MG63 (cell line): ENCODE data around the gene RAPGEF4. TPM values are rescaled to one million over a fixed set of nuclear protein-coding genes. Genes with fewer than 3 reads are reported as not detected.

Experiments used
- DNase-seq: peaks from one replicate; pipeline ENCODE4 v3.0.0-alpha.2; 2020
- H3K27me3 ChIP-seq: fragments of 250-450 bp; sonication (Bioruptor Pico); 2 replicates; pipeline ENCODE4 v1.5.1; 2020; ENCODE audit warnings: mild to moderate bottlenecking, moderate library complexity
- H3K36me3 ChIP-seq: fragments of 250-450 bp; sonication (Bioruptor Pico); 2 replicates; pipeline ENCODE4 v1.5.1; 2020; ENCODE audit warnings: mild to moderate bottlenecking, moderate library complexity
- H3K4me3 ChIP-seq: fragments of 250-450 bp; sonication (Bioruptor Pico); 2 replicates; pipeline ENCODE4 v1.5.1; 2020; ENCODE audit warnings: mild to moderate bottlenecking, moderate library complexity
- H3K9me3 ChIP-seq: fragments of 250-450 bp; sonication (Bioruptor Pico); 2 replicates; pipeline ENCODE4 v1.5.1; 2020; ENCODE audit warnings: mild to moderate bottlenecking, moderate library complexity
- total RNA-seq: library from RNA; depleted of rRNA; stranded (reverse); fragments of >200 nt; shearing (Covaris generic); gene quantifications from 2 replicates; pipeline ENCODE4 v1.2.3, GENCODE V29; 2014; ENCODE audit warnings: low replicate concordance

Gene RAPGEF4
- total RNA-seq, 1 experiment from 2014 or later = not detected

- no peak for DNase-seq
- Histone ChIP-seq H3K36me3 (no peaks in the 10 kb centered on the region), H3K9me3 (peaks cover 10% of the 10 kb centered on the region), H3K27me3 (no peaks in the 10 kb centered on the region; the same call in 1 of the 2 replicates), H3K4me3 (no peak overlapping the region)
Measured at GRCh38 chr2:172944022-172944793, 208.6 kb downstream of the RAPGEF4 start.

DNA sequence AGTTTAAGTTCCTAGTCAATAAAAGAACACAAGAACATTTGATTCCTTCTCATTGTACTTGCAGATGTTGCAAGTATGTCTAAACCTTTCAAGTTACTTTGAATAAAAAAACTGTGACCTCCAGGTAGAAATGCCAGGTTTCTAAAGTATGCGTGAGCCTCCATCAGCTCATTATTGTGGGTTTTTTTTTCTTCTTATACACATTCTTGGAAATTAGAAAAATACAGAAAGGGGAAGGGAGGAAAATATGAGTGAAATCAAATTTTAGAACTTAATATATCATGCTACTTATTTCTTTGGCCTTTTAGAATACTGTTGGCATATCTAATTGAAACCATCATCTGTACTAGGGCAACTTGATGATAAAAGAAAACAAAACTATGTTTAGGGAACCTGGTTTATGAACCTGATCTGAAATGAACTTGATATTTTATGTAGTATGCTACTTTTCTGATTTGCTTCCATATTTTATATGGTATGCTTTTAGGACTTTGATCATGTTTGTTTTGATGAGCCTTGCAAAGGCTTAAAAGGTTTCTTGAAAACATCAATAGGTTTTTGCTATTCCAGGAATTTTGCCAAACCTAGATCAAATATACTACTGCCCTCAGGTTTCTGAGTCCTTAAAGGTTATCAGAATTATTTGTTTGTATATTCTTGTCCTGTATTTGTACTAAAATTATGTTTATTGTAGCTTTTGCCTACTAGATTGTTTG is 209.3 kb downstream of the RAPGEF4 start:
- H3K9me3 ChIP-seq = peaks cover 7% of the 10 kb centered on the region
- H3K27me3 ChIP-seq = no peaks in the 10 kb centered on the region; the same call in 1 of the 2 replicates
- DNase-seq = no peak
- H3K36me3 ChIP-seq = no peaks in the 10 kb centered on the region
- no peak overlapping the region for H3K4me3 ChIP-seq

DNA sequence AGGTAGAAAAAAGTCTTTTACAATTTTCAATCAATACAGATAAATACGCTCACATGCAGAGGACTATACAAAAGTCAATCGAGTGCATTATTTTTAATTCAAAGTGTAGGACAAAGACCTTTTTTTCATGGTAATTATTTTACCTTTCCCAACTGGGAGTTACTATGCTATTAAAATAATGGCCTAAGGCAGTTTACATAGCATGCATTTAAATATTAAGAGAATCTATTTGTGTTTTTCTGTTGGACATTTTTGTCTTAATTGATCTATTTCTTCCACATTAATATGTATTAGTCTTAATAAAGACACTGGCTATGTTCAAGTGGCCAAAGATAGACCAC is 209.8 kb downstream of the RAPGEF4 start:
- Histone ChIP-seq H3K27me3 (no peaks in the 10 kb centered on the region; the same call in 1 of the 2 replicates), H3K9me3 (peaks cover 2% of the 10 kb centered on the region; the same call in 1 of the 2 replicates), H3K4me3 (no peak overlapping the region), H3K36me3 (no peaks in the 10 kb centered on the region)
- no peak for DNase-seq

GRCh38 chr2:172947461-172948153 is 212.0 kb downstream of the RAPGEF4 start:
- Histone ChIP-seq H3K4me3 (no peak overlapping the region), H3K9me3 (no peaks in the 10 kb centered on the region), H3K36me3 (no peaks in the 10 kb centered on the region), H3K27me3 (no peaks in the 10 kb centered on the region; the same call in 1 of the 2 replicates)
- no peak for DNase-seq

DNA sequence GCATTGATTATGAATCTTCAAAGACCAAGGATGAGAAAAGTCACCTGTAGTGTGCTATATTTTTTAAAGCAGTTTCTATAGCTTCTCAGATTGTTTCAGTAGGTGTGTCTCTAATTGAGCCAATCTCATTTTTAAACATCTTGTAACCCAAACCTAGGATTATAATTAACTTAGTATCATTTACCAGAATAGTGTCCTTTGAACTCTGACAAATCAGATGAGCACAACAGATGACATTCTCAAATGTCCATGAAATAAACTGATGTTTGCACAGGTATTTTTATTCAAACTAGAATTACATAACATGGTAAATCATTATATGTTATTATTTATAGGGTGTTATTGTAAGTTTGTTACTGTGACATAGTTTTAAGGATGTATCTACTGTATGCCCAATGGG is 213.9 kb downstream of the RAPGEF4 start:
- Histone ChIP-seq H3K27me3 (no peaks in the 10 kb centered on the region), H3K4me3 (no peak overlapping the region), H3K36me3 (no peaks in the 10 kb centered on the region), H3K9me3 (no peaks in the 10 kb centered on the region)
- no peak for DNase-seq

DNA sequence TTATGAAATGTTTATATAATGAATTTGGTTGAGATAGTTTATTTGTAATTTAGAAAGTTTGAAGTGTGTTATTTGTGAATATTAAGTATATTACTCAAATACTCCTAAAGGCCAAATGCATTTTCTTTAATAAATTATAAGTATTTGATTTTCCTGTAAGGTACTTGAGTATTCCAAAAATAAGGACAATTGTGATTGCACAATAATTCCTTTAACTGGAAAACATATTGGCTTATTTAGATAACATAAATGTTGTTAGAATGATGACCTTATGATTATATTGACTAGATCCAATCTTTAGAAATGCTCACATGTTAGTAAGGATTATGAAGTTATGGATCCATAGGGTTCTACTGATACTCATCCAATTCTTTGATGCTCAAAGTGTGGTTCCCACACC is 214.9 kb downstream of the RAPGEF4 start:
- no peaks in the 10 kb centered on the region for H3K36me3 ChIP-seq
- DNase-seq = no peak
- H3K9me3 ChIP-seq = no peaks in the 10 kb centered on the region
- no peak overlapping the region for H3K4me3 ChIP-seq
- no peaks in the 10 kb centered on the region for H3K27me3 ChIP-seq

- Histone ChIP-seq H3K9me3 (no peaks in the 10 kb centered on the region), H3K4me3 (no peak overlapping the region), H3K36me3 (no peaks in the 10 kb centered on the region), H3K27me3 (no peaks in the 10 kb centered on the region)
- DNase-seq = no peak
Measured at GRCh38 chr2:172951554-172951953, 215.9 kb downstream of the RAPGEF4 start.

- no peak overlapping the region for H3K4me3 ChIP-seq
- H3K9me3 ChIP-seq = no peaks in the 10 kb centered on the region
- no peaks in the 10 kb centered on the region for H3K27me3 ChIP-seq
- H3K36me3 ChIP-seq = no peaks in the 10 kb centered on the region
- no peak for DNase-seq
Measured at GRCh38 chr2:172953411-172953810, 217.8 kb downstream of the RAPGEF4 start.

GRCh38 chr2:172953970-172954852 is 218.6 kb downstream of the RAPGEF4 start:
- DNase-seq = no peak
- no peaks in the 10 kb centered on the region for H3K9me3 ChIP-seq
- no peak overlapping the region for H3K4me3 ChIP-seq
- H3K36me3 ChIP-seq = no peaks in the 10 kb centered on the region
- H3K27me3 ChIP-seq = no peaks in the 10 kb centered on the region

DNA sequence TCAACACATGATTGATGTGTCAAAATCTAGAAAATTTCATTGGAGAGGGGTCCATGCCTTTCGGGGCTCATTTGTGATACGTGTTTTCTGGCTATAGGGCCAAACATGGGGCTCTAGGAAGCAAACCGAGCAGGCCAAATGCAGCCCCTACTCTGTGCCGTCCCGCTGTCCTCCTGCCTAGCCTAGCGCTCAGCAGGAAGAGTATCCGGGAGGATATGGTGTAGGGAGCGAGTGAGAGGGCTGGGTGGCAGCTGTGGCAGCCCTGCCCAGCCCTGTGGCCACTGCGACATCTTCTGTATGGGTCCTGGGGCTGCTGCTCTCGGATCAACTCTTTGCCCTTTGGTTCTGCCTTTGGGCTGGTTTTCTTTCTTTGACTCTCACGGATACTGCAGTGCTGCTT is 219.9 kb downstream of the RAPGEF4 start:
- Histone ChIP-seq H3K4me3 (no peak overlapping the region), H3K9me3 (no peaks in the 10 kb centered on the region), H3K36me3 (no peaks in the 10 kb centered on the region), H3K27me3 (no peaks in the 10 kb centered on the region)
- no peak for DNase-seq

- Histone ChIP-seq H3K4me3 (no peak overlapping the region), H3K27me3 (no peaks in the 10 kb centered on the region)
- no peak for DNase-seq
Measured at GRCh38 chr2:172957734-172958133, 222.1 kb downstream of the RAPGEF4 start.

GRCh38 chr2:172962082-172962481 is 226.4 kb downstream of the RAPGEF4 start:
- no peaks in the 10 kb centered on the region for H3K27me3 ChIP-seq
- peaks cover 3% of the 10 kb centered on the region; the same call in 1 of the 2 replicates for H3K36me3 ChIP-seq
- DNase-seq = no peak

More at GRCh38 chr2:172957734-172958133, 222.1 kb downstream of the RAPGEF4 start:
- Histone ChIP-seq H3K9me3 (no peaks in the 10 kb centered on the region), H3K36me3 (peaks cover 3% of the 10 kb centered on the region; the same call in 1 of the 2 replicates)

DNA sequence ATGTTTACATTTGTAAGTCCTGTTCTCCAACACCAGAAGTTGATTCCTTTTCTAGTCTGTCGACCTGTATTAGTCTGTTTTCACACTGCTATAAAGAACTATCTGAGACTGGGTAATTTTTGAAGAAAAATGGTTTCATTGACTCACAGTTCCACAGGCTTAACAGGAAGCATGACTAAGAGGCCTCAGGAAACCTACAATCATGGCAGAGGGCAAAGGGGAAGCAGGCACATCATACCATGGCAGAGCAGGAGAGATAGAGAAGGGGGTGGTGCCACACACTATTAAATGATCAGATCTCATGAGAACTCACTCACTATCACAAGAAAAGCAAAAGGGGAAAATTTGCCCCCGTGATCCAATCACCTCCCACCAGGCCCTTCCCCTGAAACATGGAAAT is 227.2 kb downstream of the RAPGEF4 start:
- peak; percentile 45 for DNase-seq
- Histone ChIP-seq H3K4me3 (no peak overlapping the region), H3K9me3 (no peaks in the 10 kb centered on the region), H3K36me3 (peaks cover 3% of the 10 kb centered on the region; the same call in 1 of the 2 replicates), H3K27me3 (no peaks in the 10 kb centered on the region)

More at GRCh38 chr2:172962082-172962481, 226.4 kb downstream of the RAPGEF4 start:
- no peaks in the 10 kb centered on the region for H3K9me3 ChIP-seq
- no peak overlapping the region for H3K4me3 ChIP-seq

DNA sequence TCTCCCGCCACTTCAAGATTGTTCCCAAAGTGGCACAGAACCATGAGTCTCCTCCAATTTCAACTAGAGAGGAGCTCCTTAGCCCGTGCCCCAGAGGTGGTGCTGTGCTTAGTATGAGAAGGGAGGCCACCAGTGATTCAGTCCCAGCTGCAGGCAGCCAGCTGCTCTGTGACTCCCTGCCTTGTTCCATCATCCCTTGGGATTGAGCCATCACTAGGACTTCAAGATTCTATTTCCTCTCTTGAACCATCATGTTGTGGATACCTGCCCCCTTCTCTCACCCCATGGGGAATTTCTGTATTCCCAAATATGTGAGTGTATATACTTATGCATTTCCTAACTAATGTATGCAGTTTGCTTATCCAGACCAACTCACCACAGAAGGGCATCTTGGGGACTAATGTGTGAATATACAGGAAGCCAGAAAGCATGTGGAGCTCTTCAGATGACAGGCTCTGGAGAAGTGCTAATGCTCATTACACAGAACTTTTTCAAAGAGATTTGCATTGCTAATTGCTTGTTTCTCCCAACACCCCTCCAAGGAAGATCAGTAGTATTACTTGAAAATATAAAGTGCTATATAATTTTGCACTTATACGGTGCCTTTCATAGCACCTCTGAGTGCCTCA is 229.0 kb downstream of the RAPGEF4 start:
- peak; percentile 28 for DNase-seq
- peaks cover 3% of the 10 kb centered on the region; the same call in 1 of the 2 replicates for H3K36me3 ChIP-seq
- no peaks in the 10 kb centered on the region for H3K27me3 ChIP-seq
- no peak overlapping the region for H3K4me3 ChIP-seq
- H3K9me3 ChIP-seq = no peaks in the 10 kb centered on the region

GRCh38 chr2:172965433-172966212 is 230.0 kb downstream of the RAPGEF4 start:
- peaks cover 3% of the 10 kb centered on the region; the same call in 1 of the 2 replicates for H3K36me3 ChIP-seq
- H3K4me3 ChIP-seq = no peak overlapping the region
- no peaks in the 10 kb centered on the region for H3K27me3 ChIP-seq
- H3K9me3 ChIP-seq = no peaks in the 10 kb centered on the region
- DNase-seq = no peak
